ENCODE results near the gene DISP3.

Gene DISP3

DNA sequence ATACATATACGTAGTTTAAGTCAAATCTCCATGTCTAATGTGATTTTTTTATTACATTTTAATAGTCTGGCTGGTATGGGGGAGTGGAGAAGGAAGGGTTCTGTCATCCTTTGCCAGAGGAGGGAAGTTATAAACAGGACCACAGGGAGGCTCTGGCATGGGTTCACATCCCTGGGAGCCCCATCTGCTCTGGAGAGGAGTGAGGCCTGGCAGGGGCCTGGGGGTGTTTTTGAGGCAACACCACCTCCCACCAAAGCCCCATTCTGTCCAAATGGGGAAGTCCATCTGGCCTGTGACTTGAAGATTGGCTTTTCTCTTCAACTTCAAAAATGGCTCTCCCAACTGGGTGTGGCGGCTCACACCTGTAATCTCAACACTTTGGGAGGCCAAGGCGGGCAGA lies 15.8 kb downstream of the DISP3 start:
- DNase-seq (ENCODE audit: low read depth): no peak
- TF ChIP-seq, protein P1, sequence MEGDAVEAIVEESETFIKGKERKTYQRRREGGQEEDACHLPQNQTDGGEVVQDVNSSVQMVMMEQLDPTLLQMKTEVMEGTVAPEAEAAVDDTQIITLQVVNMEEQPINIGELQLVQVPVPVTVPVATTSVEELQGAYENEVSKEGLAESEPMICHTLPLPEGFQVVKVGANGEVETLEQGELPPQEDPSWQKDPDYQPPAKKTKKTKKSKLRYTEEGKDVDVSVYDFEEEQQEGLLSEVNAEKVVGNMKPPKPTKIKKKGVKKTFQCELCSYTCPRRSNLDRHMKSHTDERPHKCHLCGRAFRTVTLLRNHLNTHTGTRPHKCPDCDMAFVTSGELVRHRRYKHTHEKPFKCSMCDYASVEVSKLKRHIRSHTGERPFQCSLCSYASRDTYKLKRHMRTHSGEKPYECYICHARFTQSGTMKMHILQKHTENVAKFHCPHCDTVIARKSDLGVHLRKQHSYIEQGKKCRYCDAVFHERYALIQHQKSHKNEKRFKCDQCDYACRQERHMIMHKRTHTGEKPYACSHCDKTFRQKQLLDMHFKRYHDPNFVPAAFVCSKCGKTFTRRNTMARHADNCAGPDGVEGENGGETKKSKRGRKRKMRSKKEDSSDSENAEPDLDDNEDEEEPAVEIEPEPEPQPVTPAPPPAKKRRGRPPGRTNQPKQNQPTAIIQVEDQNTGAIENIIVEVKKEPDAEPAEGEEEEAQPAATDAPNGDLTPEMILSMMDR (IDR thresholded peaks at IDR 0.05; ENCODE audit: low read depth, low read length): no peak
- TF ChIP-seq POLR2A (IDR thresholded peaks at IDR 0.05; ENCODE audit: extremely low read depth, insufficient read length): no peak
- no peak for TF ChIP-seq MYC (IDR thresholded peaks at IDR 0.05; ENCODE audit: low read depth, low read length)
- TF ChIP-seq, protein P2, sequence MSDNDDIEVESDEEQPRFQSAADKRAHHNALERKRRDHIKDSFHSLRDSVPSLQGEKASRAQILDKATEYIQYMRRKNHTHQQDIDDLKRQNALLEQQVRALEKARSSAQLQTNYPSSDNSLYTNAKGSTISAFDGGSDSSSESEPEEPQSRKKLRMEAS (IDR thresholded peaks at IDR 0.05; ENCODE audit: low read depth, low read length): no peak
- H3K4me3 ChIP-seq (ENCODE audit: low read depth, low read length): no peak overlapping the region

DNA sequence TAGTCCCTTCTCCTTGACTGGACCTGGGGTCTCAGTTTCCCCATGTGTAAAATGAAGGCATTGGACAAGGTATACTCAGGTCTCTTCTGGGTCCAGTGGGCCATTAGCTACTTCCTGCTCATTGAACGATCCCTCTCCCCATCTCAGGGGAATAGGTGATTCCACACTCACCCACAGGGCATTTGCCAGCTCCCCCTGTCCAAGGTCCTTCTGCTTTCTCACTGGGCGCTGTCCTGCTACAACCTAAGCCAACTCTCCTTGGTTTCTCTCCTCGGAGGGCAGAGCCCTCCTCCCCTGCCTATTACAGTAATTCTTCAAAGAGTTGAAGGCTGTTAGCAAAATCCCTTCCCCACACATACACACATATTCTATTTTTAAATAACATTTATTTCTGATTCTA lies 16.6 kb downstream of the DISP3 start:
- H3K4me3 ChIP-seq (ENCODE audit: low read depth, low read length): no peak overlapping the region
- no peak for DNase-seq (ENCODE audit: low read depth)
- no peak for TF ChIP-seq POLR2A (IDR thresholded peaks at IDR 0.05; ENCODE audit: extremely low read depth, insufficient read length)
- TF ChIP-seq, protein P1 (IDR thresholded peaks at IDR 0.05; ENCODE audit: low read depth, low read length): no peak
- TF ChIP-seq, protein P2 (IDR thresholded peaks at IDR 0.05; ENCODE audit: low read depth, low read length): no peak
- no peak for TF ChIP-seq MYC (IDR thresholded peaks at IDR 0.05; ENCODE audit: low read depth, low read length)

DNA sequence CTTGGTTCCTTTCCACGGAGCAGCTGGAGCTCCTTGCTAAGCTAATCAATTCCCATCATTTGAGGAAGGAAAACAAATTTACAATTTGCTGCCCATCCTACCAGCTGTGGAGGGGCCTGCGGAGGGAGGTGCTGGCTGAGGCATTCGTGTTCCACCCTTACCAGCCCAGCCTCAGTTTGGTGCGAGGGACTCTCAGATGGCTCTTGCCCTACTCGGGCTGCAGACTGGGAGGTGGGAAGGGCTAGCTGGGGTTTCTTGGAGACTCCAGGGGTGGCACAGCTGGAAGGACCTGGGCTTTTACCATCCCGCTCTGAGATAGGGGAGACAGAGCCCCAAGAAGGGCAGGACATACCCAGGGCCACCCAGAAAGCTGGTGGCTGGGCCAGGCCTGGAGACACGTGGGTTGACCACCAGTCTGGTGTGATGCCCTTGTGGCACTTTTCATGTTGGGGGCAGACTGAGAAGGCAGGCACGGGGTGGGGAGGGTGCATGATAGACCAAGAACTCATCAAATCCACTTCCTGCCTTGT lies 17.7 kb downstream of the DISP3 start:
- H3K4me3 ChIP-seq (ENCODE audit: low read depth, low read length): no peak overlapping the region
- DNase-seq (ENCODE audit: low read depth): no peak
- TF ChIP-seq, protein P2 (IDR thresholded peaks at IDR 0.05; ENCODE audit: low read depth, low read length): no peak
- TF ChIP-seq MYC (IDR thresholded peaks at IDR 0.05; ENCODE audit: low read depth, low read length): no peak
- TF ChIP-seq, protein P1 (IDR thresholded peaks at IDR 0.05; ENCODE audit: low read depth, low read length): no peak
- no peak for TF ChIP-seq POLR2A (IDR thresholded peaks at IDR 0.05; ENCODE audit: extremely low read depth, insufficient read length)

DNA sequence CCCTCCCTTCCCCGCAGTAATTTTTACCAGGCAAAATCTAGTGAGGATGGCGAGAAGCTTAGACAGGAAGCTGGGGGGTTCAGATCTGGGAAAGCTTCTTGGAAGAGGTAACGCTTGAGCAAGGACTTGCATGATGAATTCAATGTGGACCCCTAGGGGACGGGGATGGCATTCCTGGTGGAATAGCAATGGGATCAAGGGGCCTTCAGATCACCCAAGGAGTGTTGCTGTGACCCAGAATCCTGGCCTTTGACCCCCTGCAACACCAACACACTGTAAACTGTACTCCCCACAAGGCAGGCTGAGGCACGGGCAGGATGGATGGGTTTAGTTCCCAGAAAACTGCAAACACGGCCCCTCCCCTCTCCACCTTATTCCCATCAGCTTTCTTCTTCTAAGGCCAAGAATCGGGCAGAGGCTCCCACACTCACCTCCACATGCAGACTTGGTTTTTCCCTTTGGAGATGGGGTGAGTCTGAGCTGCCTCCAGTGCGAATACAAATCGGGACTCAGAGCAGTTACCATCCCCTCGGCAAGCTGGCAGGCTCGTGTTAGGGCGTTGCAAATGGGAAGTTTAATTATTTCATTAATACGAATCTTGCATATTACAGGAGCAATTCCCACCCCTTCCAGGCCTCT lies 20.1 kb downstream of the DISP3 start:
- no peak for DNase-seq (ENCODE audit: low read depth)
- no peak overlapping the region for H3K4me3 ChIP-seq (ENCODE audit: low read depth, low read length)
- TF ChIP-seq, protein P1 (IDR thresholded peaks at IDR 0.05; ENCODE audit: low read depth, low read length): no peak
- TF ChIP-seq MYC (IDR thresholded peaks at IDR 0.05; ENCODE audit: low read depth, low read length) (no peak), POLR2A (IDR thresholded peaks at IDR 0.05; ENCODE audit: extremely low read depth, insufficient read length) (no peak)
- TF ChIP-seq, protein P2 (IDR thresholded peaks at IDR 0.05; ENCODE audit: low read depth, low read length): no peak

DNA sequence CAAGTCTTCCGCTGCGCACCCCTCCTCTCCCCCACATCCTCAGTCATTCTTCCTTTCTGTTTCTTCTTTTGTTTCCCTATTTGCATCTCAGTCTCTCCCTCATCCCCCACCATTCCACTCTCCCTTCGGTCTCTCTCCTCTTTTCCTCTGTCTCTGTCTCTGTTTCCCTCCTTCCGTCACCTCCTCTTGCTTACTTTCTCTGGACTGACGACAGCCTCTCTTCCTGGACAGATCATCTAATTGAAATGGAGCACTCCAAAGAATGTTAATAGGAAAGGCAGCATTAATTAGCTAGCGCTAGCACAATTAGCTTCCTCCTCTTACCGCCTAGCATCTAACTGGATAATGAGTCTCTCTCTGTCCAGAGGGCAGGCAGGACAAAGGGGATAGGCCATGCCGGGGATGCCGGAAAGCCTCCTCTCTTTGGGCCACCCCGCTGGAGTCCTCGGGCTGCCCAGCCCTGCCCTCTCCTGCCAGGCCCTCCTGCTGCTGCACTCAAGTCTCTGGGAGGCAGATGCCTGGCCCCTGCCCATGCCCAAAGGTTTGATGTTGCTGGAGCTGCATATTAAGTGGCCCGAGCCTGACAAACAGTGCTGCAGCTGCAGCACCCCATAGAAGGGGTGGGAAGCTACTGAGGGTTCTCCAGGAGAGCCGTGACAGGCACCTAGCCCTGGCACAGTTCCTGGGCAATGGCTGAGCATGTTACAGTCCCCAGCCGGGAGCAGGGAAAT lies 20.8 kb downstream of the DISP3 start:
- TF ChIP-seq, protein P2 (IDR thresholded peaks at IDR 0.05; ENCODE audit: low read depth, low read length): no peak
- TF ChIP-seq MYC (IDR thresholded peaks at IDR 0.05; ENCODE audit: low read depth, low read length) (no peak), POLR2A (IDR thresholded peaks at IDR 0.05; ENCODE audit: extremely low read depth, insufficient read length) (no peak)
- TF ChIP-seq, protein P1 (IDR thresholded peaks at IDR 0.05; ENCODE audit: low read depth, low read length): no peak
- no peak for DNase-seq (ENCODE audit: low read depth)
- H3K4me3 ChIP-seq (ENCODE audit: low read depth, low read length): no peak overlapping the region

Measured in NB4 (cell line).